Limb (tissue), 2 donors: Measurements from ENCODE around the gene VAV3.

Source experiments
- DNase-seq, 2 donors: peaks; one replicate each; pipeline ENCODE4 v3.0.0-alpha.2; 2016; ENCODE audit errors: extremely low spot score in 2 of 2

VAV3 gene

DNA sequence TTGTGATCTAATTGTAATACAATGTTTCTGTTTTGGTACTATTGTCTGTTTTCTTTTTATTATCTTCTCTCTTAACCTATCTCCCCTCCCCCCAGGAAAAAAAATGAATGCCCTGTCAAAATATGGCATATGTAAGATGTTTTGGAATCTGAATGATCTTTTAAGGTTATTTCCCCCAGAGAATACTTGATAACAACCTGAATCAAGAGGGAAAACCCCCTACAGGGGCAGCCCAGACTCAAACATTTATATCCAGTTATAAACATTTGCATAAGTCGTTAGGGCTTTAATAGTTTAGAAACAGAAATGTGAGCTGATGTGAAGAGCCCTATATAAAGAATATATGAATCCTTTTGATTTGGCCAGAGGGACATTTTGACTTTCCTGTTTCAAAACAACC is 169.5 kb downstream of the VAV3 start:
- no peak for DNase-seq

DNA sequence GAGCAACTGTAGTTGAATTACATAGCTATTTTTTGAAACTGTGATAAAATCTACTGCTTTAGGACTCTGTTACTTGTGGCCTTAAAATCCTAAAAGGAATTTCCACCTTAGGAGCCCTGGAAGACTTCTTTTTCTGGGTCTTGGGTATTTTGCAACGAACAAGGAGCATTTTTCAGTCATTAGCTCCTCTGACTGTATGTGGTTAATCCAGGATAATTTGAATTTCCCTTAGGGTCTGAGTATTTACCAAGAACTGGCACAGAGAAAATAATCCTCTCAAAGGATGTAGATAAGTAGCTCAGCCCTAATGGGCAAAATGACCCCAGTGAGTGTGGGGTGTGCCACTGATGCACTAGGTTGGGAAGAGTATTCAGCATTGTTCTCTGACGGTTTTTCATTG is 170.4 kb downstream of the VAV3 start:
- no peak for DNase-seq

DNA sequence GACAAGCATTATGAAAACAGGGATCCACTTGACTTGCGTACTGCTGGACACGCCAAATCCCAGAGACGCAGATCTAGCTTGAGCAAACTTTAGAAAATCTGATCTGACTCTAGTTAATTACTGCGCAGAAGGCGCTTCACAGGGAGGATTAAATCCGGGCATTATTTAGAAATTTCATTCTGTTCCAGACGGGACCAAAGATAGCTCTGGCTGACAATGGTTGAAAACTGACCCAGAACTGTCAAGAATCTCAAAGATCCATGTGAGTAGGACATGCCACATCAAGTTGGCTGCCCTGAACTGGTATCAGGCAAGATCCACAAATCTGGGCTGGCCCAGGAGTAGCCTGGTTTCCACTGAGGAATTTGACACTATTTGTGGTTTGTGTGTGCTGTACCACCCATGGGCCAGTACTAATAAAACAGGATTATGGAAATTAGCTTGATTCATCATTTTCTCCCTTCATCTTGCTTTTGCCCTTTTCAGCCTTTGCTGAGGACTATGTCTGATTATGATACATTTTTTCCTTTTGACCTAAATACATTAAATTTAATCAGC is 171.0 kb downstream of the VAV3 start:
- DNase-seq, result no peak

DNA sequence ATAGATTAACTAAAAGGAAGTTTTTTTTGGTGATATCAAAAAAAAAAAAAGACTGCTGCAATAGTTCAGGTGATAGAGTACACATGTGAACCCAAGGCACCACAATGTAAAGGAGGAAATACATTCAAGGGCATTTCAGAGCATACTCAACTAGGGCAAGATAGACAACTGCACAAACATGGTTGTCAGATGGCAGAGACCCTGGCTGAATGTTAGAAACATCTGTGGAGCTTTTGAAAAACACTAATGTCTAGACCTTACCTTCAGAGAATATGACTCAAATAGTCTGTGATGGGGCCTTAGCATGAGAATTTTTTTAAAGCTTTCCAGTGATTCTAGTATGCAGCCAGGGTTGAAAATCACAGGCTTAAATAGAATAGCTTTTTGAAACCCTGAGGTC is 173.6 kb downstream of the VAV3 start:
- no peak for DNase-seq

DNA sequence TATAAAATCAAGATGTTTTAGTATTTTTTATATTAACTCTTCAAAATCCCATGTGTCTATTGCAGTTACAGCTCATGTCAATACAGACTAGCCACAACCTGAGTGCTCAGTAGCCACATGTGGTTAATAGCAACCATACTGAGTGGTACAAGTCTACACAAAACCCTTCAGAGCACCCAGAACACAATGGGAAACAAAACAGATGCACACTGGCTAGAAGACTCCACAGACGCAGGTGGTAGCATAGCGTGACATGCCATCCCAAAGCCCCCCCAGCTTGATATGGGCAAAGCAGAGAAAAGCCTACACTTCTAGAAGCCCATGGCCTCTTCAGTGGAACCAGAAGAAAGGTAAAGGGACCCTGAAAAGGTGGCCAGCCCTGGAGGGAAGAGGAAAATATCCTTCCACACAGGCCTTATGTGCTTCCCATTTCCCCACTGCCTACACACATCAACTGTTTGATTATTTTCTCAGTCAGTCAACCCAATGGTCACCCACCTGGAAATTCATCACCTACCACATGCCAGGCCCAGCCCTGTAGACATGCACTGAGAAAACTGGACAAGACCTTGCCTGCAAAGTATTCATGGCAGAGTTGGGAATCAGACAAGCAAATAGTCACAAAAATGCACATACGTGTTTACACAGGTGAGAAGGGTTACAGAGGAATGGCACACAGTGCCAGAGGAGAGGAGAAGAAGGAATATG is 175.0 kb downstream of the VAV3 start:
- no peak for DNase-seq

DNA sequence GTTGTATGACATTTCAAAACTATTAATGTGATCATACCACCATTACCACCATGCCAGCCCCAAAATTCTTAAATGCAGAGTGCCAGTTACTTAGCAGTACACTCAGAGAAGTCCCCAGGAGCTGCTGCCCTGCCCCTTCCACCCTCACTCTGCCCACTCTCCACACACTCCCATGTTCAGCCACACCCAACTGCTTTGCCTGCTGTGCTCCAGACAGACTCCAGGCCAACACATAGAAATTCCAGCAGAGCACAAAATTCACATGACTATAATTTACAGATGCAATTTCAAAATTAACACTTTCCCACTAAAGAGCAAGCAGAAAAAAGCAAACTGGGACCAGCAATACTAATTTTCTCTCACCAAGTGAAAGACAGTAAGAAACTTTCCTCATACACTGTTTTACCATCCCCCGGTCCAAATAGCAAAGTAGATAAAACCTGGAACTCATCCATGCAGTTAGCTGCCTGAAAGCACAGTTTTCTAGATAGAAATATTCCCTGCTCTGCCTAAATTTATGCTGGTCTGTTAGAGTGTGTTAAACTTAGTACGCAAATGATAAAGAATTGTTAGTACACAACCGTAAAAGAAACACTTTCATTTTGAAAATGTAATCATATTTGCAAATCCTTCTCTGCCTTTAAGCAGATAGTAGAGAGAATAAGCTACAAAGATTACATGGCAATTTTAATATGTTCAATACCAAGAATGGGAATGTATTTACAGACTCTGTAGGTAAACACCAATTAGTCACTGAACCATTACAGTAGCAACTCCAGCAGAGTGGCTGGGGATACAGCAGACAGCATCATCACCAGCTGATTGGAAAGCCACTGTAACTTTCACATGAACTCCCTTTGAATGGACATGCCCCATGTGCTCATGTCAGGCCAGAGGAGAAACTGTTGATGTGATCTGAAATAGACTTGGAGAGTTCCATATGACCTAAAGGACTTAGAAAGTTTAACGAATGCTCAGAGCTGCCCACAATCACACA is 176.5 kb downstream of the VAV3 start:
- DNase-seq, result no peak

DNA sequence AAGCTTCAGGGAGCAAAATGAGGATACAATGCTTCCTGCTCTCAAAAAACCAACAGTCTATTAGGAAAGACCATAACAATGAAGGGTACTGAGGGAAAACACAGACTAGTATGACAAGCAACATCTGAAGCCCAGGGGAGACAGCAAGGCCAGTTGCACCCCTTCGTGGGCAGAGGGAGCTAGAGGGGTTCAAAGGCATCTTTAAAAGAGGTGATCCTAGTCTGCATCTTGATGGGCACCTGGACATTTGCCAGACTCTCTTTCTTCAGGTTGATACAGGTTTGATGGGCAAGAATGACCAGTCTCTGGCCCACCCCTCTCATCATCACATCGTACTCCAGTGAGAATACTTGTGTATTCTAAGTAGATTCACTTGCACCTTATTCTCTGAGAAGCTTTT is 177.7 kb downstream of the VAV3 start:
- no peak for DNase-seq

DNA sequence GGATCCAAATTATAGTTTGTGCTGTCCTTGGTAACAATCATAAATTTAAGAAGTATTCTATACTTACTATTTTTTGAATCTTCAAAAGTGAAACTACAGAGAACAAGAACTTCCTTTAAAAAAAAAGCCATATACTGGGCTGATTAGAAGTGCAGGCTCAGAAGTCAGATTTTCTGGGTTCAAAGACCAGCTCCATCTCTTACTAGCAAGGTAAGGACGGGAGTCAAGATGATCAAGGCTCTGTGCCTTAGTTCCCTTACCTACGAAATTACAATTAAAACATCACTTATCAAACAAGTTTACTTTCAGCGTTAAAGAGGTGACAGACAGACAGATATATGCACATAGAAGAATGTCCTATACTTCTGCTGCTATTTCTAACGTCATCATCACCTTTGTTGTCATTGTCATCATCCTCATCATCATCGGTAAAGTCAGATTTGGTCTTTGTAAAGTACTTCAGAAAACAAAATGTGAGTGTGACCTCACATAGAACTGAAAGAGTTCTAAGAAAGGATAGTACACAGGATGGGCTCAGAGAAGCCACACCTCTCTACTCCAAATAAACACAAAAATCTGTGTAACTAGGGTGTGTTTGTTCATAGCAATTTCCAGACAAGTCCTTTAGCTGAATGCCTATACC is 178.7 kb downstream of the VAV3 start:
- no peak for DNase-seq

DNA sequence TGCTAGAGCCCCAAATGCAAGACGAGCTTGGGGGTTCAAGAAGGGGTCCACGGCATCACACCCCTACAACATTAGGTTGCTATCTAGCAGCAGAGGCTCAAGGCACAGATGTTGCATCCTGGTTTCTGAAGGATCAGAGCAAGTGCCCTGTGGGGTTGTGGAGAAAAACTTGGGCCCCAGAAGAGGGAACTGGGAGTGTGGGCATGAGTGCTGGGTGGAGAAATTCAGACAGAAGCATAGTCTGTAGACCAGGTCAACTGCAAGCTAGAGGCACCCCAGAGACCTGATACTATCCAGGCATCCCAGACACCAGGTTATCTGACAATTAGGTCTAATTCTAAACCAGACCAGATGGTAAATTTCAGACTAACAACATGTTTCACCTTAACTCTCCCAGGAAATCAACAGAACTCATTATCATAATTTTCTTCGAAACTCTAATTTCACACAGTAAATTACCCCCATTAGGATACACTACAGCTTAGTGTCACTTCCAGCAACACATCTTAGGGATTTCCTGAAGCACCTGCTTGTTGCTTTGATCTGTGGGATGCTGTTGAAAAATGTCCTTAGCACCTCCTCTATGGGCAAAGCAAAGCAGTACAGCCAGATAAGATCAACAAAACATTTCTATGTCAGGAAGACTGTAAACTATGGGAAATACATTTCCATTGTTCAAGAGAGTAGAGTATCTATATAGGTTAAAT is 179.3 kb downstream of the VAV3 start:
- DNase-seq, result no peak

DNA sequence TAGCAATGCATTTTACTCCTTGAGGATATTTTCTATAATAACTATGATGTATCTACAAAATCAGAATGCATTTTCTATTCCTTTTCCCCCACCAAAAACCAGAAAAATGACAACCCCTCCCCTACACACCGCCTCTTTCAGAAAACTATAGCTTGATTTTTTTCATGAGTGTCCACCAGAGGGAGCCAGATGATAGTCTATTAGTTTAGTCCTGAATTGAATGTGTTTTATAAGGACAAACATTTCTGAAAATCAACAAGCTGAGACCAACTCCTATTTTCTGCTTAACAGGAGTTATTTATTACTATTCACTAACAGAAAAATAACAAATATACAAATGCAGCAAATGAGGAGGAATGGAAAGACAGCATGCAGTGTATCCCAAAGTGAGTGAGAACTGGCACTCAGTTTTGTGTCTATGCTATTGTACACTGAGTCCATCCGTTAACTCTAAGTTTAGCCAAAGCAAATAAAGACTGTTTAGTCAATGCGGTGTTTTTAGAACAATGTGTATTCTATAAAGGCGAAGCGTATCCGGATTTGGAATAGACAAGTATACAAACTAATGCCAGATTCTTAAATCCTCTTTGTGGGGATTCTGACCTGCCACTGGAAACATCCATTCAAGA is 182.6 kb downstream of the VAV3 start:
- peak in 1 of 2 donors; percentile 46 for DNase-seq

DNA sequence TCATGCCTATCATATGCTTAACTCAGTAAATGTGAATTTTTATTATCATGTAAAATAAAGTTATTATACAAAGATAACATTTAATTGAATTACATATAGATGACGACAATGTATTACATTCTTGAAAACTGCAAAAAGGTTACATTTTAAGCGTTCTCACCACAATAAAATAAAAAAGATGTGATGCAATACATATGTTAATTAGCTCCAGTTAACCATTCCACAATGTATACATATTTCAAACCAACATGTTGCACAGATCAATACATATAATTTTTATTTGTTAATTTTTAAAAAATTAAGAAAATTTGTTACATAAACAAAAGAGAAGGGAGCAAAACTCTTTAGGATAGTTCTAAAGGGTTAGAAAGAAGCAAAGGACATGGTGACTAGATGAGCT is 183.7 kb downstream of the VAV3 start:
- no peak for DNase-seq

DNA sequence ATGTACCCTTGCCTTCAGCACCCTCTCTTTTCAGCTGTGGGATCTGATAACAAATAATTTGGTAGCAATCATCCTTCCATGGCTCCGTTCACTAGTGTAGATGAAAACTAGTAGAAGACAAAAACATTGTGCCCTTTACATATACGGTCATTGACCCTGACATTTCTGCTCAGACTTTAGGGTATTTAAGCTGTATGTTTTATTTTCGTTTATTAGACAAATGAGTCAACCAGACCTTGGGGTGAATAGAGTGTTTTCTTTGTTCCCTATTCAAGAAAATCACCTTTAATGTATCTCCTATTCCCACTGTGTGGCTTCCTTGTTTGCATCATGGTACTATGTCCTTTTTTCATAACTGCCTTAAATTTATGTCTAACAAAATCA is 187.3 kb downstream of the VAV3 start:
- no peak for DNase-seq

DNA sequence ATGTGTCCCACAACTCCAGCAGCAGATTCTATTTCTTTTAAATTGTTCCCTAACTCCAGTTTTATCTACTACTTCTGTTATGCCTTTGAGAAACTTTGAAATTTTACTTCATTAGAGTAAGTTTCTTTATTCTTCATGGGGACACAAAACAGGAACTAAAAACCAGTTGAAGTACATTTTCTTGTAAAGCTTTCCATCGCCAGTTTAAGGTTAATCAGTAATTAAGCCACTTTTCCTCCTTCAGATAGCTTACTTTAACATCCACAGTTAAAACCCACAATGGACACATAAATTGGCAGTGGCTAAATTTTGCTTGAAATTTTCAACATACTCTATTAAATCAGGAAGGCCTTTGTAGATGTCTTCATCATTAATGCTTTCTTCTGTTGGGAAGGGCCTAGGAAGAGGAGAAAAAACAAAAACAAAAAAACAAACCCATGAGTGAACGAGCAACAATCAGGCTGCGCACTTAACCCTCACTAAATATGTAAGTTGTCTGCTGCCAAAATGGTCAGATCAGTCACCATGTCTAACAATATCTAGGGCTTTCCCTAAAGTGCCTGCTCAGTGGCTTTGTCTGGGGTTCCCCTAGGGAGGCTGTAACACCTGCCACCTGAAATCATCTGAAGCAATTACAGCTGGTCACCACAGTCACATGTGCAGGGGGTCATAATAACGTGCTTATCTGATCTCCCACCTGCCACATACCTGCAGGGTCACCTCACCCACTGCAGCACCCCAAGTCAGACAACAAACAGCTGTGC is 187.9 kb downstream of the VAV3 start:
- no peak for DNase-seq

DNA sequence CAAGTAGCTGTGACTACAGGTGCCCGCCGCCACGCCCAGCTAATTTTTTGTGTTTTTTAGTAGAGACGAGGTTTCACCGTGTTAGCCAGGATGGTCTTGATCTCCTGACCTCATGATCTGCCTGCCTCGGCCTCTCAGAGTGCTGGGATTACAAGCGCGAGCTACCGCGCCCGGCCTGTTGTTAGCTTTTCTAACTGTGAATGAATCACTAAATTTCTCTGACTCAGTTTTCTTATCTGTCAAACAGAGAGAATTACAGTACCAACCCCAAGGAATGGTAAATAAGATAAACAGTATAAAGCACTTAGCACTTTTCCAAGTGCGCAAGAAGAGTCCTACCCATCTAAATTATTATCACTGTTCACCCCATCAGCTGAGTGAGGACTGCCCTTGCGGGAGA is 193.6 kb downstream of the VAV3 start:
- no peak for DNase-seq

DNA sequence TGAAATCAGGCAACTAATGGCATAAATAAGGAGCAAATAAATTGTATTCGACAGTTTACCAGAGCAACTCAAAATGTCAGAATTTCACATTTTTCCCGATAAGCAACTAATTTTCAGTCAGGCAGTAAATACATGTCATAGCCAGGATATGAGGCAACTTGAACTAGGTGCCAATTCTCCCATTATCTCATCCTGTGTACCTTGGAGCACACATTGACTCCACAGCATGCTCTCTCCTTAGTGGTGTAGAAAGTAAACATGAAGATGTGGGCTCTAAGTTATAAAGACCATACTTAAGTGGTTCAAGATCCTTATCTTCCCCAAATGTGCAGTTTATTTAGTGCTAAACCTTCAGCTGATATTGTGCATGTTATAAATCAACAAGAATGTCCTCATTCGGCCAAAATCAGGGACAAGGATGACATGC is 197.8 kb downstream of the VAV3 start:
- no peak for DNase-seq

DNA sequence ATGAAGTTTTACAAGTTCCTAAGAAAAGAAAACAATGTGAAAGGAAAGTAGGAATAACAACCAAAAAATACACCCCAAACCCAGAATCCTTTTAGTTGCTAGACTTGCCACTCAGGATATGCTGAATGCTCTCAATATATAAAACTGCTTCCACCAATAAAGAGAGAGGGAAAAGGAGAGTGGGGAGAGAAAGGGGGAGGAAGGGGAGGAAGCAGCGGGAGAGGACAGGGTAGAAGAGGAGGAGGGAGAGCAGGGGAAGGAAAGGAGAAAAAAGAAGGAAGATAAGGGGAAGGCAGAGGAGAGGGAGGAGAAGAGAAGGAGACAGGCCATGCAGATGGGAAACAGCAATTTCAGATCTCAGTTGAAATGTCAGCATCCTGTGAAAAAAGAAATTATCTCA is 198.4 kb downstream of the VAV3 start:
- no peak for DNase-seq

DNA sequence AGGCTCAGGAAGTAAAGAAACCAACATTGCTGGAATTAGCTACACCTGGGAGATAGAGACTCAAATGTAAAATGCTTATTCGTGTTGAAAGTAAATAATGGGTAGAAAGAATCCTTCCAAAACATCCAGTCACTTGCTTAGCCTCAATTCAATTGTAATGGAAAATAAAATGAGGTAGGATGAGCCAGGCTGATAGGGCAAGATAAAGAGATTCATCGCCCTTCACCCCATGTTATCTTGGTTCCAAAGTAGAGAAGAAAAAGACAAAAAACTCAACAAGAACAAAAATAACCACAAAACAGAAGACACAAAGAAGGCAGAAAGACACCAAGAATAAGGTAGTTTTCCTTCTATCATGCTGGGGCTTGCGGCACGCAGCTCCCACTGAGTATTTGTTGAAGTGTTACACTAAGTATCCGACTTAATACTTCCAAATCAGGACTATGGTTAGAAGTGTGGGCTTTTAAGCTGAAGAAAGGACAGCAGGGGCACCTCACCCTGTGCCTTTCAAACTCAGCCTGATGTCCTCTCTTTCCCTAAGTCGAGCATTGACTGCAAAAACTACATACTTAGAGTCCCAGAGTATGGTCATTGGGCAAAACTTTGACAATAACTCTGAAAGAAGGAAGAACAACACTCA is 202.1 kb downstream of the VAV3 start:
- DNase-seq, result no peak

DNA sequence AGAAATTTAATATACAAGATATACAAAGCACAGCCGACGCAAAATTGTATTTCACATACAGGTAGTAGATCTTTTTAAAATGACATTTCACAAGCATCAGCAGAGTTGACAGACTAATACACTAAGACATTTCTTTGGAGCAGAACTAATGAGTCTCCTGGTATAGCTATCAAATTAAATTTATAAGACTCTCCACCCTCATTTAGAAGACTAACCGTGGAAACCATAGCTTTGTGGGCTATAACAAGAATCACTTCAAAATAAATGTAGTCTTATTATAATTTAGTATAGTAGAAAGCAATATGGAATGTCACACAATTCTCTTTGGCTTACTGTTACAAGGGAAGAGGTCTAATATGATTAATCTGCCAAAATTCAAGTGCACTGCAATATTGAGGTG is 204.9 kb downstream of the VAV3 start:
- no peak for DNase-seq

DNA sequence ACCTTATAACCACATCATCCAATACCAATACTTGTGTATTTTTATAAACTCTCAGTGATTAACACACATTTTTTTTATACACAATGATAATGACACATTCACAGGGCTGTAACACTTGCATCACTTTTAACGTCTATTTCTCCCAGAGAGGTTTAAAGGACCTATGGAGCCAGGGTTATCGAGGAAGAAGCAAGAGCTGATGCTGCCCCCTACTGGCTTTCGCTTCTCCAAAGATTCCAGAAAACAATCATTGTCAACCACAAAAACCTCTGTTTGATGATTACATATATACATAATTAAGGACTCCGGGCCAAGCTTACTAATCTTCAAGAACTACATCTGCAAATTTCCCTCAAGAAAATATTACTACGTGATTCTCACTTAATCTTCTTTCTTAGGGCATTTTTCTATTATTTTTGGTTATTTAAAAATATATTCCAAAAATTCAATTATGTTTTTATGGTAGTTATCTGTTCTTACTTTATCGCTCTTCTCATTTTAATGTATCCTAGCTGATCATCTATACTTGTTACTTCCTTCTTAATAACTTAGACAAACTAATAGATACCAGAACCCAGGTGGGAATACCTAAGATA is 214.5 kb downstream of the VAV3 start:
- DNase-seq, result peak; percentile 58 to 72
